ENCODE results near the gene TNFRSF13B.
"Not testable (repeated sequence)": the region's sequence is repeated elsewhere in the genome, so short reads cannot be mapped to it uniquely, and the experiment has no call there.

TNFRSF13B gene

GRCh38 chr17:17004251-17004996 is 32.5 kb upstream of the TNFRSF13B start:
- no peak for DNase-seq

GRCh38 chr17:17002731-17003715 is 31.1 kb upstream of the TNFRSF13B start:
- not testable (repeated sequence) for DNase-seq

- peak; percentile 60 for DNase-seq
Measured at GRCh38 chr17:17001874-17002520, 30.1 kb upstream of the TNFRSF13B start.

DNA sequence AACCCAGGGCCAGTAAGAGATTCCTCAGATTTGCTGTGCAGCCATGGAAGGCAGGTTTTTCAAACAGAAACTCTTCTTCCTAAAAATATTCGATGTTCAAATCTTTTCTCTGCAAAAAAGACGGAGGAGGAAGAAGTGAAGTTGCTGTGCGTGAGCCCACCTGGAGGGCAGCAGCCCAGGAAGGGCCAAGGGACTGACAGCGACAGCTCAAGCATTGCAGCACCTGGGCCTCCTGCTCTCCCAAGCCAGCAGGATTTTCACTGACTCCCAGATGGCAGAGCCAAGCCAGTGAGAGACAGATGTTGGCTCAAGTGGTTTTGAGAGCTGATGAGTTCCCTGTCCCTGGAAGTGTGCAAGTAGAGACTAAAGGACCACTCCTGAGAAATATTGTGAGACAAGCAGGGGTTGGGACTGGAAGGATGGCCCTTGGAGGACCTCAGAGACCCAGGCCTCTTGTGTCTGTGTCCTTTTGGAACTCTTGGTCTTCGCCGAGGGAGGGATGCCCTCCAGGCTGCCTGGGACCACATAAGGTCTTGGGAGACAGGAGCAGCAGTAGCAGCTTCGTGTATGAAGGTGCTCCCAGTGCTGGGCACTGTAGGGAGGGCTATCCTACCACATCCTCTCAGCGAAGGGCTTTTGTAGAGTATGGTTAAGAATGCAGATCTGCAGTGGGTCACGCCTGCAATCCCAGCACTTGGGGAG is 29.3 kb upstream of the TNFRSF13B start:
- no peak for DNase-seq

DNA sequence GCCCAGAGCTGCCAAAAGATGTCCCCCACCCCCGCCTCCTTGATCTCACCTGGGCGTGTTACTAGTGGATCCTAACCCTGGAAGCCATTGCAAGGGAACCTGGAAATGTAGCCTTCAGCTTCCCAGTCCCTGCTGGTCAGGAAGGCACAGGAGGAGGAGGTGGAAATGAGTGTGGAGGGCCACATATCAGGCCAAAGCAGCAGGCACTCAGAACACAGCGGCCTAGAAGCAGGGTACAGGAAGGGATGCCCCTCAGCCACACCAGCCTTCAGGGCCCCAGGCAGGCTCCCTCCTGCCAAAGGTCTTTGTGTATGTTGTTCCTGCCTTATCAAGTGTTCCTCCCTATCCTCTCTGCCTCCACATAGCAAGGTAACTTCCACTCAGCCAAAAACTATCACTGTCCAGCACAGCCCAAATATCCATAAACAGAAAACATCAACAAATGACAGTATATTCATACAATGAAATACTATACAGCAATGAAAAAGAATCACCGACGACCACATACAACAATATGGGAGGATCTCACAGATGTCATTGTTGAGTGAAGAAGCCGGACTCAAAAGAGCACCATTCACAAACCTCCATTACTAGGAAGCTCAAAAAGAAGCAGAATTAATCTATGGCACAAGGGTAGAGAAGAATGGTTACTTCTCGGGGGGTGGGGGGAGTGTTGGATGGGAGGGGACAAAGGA is 28.2 kb upstream of the TNFRSF13B start:
- DNase-seq = no peak

DNA sequence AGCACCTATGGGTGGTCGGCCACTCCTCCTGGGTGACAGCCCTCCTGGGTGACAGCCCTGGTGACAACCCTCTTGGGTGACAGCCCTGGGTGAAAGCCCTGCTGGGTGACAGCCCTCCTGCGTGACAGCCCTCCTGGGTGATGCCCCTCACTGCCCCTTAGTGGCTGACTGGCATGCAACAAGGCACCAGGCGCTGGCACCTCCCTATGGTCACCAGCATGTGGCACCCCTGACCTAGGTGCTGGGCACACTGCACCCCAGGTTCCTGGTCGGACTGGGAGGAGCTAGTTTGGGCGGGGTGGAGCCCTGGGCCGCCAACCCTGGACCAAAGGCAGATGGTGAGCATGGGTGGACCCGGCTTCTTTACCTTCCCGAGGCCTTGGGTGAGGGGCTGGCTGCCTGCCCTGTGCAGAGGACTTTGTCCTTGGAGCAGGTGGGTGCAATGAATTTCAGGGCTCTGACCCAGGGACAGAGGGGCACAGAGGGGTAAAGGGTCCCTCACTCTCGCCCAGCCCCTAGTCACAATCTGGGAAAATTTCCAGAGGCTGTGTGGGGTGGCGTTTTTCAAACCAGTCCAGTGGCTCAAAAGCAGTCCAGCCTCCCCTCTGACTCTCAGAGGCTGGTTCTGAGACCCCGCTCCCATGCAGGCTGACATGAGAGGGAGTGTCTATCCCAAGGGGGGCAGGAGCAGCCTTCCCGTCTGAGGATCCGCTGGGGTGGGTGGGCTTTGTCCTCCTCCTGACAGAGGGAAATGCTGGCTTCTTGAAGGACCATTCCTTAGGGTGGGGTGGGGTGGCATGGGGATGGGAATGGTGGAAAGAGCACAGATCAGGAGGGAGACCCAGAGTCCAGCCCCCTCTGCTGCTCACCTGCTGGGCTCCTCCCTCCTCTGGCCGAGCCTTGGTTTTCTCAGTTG is 25.9 kb upstream of the TNFRSF13B start:
- no peak for DNase-seq

DNA sequence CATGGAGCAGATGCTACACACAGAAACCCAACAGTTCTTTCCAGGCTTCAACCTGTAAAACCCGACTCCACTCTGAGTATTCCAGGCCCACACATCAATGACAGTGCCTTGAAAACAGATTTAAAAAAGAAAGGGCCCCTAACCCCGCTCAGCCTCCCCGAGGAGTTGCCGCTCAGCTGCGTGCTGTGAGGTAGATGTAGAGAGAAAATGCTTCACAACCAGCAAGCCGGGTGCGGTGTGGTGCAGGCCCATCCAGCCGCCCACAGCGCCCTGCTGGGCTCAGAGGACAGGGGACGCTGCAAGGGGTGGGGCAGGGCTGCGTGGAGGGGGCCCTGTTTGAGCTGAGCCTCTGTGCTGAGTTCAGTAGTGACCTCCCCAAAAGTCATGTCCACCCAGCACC is 24.8 kb upstream of the TNFRSF13B start:
- DNase-seq = not testable (repeated sequence)

DNA sequence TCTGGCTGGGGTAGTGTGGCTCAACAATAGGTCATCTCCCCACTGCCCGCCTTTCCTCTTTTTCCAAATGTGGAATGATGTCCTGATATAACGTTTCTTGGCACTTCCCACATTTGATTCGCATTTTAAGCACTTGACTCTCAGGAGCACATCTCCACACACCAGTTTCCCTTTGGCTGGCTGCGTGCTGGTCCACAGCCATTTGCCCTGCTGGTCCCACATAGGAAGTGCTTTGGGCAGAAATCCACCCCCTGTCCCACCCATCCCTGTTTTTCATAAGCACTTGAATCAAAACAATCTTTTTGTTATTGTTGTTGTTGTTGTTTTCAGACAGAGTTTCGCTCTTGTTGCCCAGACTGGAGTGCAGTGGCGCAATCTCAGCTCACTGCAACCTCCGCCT is 24.0 kb upstream of the TNFRSF13B start:
- DNase-seq = no peak

DNA sequence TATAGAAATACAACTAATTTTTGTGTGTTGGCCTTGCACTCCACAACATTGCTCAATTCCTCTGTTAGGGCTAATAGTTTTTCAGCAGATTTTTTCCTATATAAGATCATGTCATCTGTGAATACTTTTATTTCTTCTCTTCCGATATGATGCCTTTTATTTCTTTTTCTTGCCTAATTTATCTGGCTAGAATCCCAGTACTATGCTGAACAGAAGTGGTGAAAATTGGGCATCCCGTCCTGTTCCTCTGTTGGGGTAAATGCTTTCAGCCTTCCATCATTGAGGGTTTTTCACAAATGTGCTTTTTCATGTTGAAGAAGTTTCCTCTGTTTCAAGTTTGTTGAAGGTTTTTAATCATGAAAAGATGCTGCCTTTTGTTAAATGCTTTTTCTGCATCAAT is 22.7 kb upstream of the TNFRSF13B start:
- DNase-seq = no peak

DNA sequence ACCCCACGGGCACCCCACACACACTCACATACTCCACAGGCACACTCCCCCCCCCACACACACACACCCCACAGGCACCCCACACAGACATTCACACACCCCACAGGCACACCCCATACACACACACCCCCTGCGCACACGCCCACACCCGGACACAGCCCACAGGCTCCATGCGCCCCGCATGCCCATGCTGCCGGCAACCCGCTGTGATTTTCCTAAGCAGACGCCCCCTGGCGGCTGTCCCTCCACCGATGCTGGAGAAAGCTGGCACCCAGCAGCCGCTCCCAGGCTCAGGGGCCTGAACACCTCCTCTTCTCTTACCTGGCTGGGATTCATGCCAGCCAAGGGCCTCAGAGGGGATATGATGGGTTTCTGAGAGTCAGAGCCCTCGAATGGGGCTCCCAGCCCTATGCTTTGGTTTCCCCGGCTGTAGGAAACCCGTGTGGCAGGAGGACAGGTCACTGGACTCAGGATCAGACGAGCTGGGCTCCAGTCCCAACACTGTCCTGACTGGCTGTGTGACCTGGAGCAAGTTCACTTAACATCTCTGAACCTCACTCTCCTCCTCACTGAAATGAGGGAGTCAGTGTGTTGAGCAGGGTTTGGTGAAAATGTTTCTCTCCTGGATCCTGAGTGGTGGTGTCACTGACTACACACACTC is 19.6 kb upstream of the TNFRSF13B start:
- peak; percentile 71 for DNase-seq

DNA sequence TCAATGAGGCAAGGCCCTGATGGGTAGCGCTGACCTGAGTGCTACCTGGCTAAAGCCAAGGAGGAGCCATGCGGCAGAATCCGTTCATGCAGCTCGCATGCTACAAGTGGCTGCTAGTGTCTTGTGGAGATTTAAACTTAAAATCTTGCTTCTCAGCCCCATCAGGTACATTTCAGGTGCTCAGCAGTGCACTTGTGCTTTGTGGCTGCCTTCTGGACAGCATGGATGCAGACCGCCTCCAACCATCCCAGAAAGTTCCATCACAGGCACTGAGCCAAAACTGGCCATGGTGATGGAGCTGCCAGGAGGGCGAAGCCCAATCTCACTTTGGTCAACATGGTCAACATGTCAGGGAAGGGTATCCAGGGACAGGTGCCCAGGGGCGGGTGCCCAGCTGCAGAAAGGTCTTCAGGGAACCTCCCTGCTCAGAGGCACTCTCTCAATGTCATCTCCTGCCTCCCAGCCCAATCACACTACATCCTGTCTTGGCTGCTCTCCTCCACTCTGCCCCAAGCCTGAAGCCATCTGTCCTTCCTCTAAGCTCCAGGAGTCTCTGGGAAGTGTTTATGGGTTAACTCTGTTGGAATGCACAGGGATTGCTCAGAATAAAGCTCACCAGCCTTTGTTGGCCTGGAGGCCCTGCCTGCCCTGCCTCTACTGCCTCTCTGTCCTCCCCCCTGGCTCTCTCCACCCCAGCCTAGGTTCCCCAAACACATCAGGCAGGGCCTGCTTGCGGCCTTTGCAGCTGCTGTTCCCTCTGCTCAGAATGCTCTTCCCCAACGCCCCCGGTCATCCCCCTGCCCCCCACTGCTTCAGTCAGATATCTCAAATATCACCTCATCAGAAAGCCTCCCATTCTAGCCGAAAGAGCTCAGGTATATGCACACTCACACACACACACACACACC is 18.3 kb upstream of the TNFRSF13B start:
- DNase-seq = no peak

- DNase-seq = peak; percentile 14
Measured at GRCh38 chr17:16989230-16989952, 17.5 kb upstream of the TNFRSF13B start.

DNA sequence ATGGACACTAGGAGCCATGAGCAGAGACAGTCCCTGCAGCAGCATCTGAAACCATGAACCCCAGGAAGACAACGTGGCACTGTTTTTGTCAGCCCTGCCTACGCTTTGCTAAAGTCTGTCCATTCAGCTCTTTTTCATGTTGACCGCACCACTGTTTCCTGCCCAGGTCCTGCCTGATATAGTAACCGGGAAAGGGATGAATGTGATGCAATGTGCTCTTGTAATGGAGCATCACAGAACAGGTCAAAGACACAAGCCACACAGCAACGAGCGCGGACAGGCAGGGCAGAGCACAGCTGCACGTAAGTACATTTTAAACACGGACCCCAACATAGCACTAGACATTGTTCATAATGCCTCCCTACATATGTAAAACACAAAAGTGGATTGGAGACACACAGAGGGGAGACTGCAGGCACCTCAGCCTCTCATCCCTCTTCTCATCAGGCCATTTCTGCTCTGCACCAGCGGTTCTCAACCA is 16.9 kb upstream of the TNFRSF13B start:
- DNase-seq = no peak

GRCh38 chr17:16987830-16988601 is 16.1 kb upstream of the TNFRSF13B start:
- peak; percentile 54 for DNase-seq

DNA sequence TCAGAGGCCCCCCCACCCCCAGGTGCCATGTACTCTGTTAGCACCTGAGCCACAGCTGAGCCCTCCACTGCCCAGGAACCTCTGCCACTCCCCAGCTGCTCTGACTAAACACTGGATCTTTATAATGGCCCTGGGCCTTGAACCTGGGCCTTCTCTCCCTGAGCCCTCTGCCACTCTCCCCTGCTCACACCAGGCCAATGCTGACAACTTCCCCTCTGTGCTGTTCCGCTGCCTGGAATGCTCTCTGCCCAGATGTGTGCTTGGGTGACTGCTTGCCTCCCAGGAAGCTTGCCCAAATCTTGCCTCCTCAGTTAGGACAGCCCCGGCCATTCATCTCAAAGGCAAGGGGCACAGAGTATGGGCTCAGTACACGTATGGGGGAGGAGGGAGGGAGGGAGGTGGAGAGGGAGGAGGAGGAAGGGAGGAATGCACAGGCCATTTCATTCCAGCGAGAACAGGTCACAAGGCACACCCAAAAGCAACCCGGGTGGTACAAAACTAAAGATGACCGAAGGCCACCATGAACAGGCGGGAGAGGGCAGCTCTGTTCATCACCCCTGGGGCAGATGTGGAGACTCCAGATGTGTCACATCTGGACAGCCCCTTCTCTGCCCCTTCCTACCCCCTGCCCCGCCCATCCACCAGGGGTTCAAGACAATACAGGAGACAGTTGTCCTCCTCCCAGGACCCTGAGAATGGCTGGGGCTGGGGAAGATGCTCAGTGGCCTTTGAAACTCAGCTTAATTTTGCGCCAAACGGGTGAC is 15.3 kb upstream of the TNFRSF13B start:
- no peak for DNase-seq

DNA sequence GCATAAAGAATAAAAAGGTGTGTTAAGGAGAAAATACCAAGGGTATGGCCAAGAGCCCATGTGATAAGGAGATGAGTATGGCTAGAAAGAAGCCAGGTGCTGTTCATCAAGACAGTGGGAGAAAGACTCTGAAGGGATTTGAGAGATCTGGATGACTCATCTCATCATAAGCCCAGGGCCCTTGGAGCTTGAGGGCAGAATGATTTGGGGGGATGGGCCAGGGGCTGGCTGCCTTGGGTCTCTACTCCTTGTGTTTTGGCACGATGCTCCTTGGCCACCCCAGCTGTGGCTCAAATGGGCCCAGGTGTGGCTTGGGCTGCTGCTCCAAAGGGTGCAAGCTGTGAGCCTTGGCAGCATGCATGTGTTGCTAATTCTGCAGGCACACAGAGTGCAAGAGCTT is 14.5 kb upstream of the TNFRSF13B start:
- no peak for DNase-seq

GRCh38 chr17:16981928-16982327 is 10.0 kb upstream of the TNFRSF13B start:
- no peak for DNase-seq
